Ascending aorta (tissue), 2 donors: ENCODE results near the gene PCNX2. TPM values are rescaled to one million over a fixed set of nuclear protein-coding genes. Genes with fewer than 3 reads are reported as not detected.

ENCODE experiments used
- DNase-seq, 2 donors: peaks; one replicate each; pipeline ENCODE4 v3.0.0-alpha.2; 2019; ENCODE audit warnings: low spot score in 2 of 2
- H3K27ac ChIP-seq, 2 donors: fragments of 200-600 bp; sonication (generic); one replicate each; pipeline ENCODE4 v1.5.1; 2016 to 2017; ENCODE audit warnings: mild to moderate bottlenecking in 1 of 2
- H3K27me3 ChIP-seq: fragments of 200-600 bp; sonication (generic); one replicate; pipeline ENCODE4 v1.5.1; 2017
- H3K36me3 ChIP-seq, 2 donors: fragments of 200-600 bp; sonication (generic); one replicate each; pipeline ENCODE4 v1.5.1; 2016
- H3K4me1 ChIP-seq, 2 donors: fragments of 200-600 bp; sonication (generic); one replicate each; pipeline ENCODE4 v1.5.1; 2016 to 2017; ENCODE audit warnings: mild to moderate bottlenecking in 1 of 2
- H3K4me3 ChIP-seq, 2 donors: fragments of 200-600 bp; sonication (generic); one replicate each; pipeline ENCODE4 v1.5.1; 2016 to 2017; ENCODE audit warnings: mild to moderate bottlenecking in 1 of 2
- H3K9me3 ChIP-seq, 2 donors: fragments of 200-600 bp; sonication (generic); one replicate each; pipeline ENCODE4 v1.5.1; 2016
- intact Hi-C: fragments of 100-400 bp; cut with DNase I; formaldehyde crosslinking; loops from one replicate; pipeline ENCODE4 v1.15.1; 2023
- total RNA-seq: library from RNA; depleted of rRNA; stranded (reverse); fragments of >200 nt; gene quantifications from one replicate; pipeline ENCODE4 v1.1.0, GENCODE V29; 2016
- TF ChIP-seq, protein P1 (sequence below), 3 experiments: fragments of 200-600 bp in 2 of 3; fragments of 450-650 bp in 1 of 3; sonication (generic) in 2 of 3; IDR thresholded peaks; one replicate each; pipeline ENCODE4 v1.5.1; 2016 to 2019; ENCODE audit warnings: antibody characterized with exemption in 3 of 3, mild to moderate bottlenecking in 1 of 3, moderate library complexity in 1 of 3

PCNX2 gene
- total RNA-seq, 1 donor from 2014 or later = 13.6 TPM

DNA sequence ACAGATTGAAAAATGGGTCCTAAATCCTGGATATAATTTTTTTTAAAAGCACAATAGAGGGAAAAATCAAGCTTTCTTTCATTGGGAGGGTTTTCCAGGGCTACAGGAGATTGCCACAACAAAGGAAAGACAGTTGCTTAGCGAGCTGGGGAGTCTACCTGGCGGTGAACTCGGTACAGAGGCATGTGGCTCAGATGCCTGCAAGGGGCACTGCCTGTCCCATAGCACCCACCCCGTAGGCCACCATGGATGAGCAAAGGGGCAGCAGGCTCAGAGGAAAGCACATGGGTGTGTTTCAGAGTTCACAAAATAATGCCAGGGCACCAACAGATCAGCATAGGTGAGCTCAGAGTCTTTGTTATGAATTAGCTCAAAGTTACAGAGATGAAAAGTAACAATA is 79.5 kb downstream of the PCNX2 start:
- Histone ChIP-seq H3K27ac (no peak overlapping the region), H3K27me3 (no peaks in the 10 kb centered on the region), H3K4me3 (no peak overlapping the region), H3K36me3 (peaks cover 4 to 10% of the 10 kb centered on the region in 2 donors), H3K4me1 (no peaks in the 10 kb centered on the region), H3K9me3 (no peaks in the 10 kb centered on the region)
- TF ChIP-seq, protein P1, sequence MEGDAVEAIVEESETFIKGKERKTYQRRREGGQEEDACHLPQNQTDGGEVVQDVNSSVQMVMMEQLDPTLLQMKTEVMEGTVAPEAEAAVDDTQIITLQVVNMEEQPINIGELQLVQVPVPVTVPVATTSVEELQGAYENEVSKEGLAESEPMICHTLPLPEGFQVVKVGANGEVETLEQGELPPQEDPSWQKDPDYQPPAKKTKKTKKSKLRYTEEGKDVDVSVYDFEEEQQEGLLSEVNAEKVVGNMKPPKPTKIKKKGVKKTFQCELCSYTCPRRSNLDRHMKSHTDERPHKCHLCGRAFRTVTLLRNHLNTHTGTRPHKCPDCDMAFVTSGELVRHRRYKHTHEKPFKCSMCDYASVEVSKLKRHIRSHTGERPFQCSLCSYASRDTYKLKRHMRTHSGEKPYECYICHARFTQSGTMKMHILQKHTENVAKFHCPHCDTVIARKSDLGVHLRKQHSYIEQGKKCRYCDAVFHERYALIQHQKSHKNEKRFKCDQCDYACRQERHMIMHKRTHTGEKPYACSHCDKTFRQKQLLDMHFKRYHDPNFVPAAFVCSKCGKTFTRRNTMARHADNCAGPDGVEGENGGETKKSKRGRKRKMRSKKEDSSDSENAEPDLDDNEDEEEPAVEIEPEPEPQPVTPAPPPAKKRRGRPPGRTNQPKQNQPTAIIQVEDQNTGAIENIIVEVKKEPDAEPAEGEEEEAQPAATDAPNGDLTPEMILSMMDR (IDR thresholded peaks at IDR 0.05) = no peak
- intact Hi-C loops = no loop called here
- no peak for DNase-seq

DNA sequence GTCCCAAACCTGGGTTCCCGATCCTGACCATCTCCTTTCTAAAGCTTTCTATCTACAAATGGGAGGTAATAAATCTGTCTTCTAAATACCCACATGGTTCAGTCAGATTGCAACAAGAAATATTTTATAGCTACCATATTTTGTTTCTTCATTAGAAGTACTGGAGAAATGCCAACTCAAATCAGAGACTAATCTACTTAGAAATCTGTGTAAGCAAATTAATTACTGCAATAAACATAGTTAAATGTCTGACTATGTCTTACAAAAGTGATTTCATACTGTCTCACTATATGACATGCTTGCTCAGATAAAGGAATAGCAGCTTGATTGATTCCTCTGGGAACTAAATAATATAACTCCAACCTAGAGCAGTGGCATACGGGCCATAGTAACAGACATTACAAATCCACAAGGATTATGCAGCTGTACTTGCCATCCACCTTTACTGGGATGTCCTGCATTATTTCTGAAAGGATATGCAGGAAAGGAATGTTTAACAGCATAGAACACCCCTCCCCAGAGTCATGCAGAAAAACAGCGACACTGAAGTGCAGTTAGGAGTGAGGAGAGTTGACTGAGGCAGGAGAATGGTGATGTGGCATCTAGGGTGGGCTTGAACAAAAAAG is 80.3 kb downstream of the PCNX2 start:
- Histone ChIP-seq H3K4me1 (no peaks in the 10 kb centered on the region), H3K27ac (no peak overlapping the region), H3K4me3 (no peak overlapping the region), H3K9me3 (no peaks in the 10 kb centered on the region), H3K36me3 (peaks cover 3 to 5% of the 10 kb centered on the region in 2 donors), H3K27me3 (no peaks in the 10 kb centered on the region)
- TF ChIP-seq, protein P1 (IDR thresholded peaks at IDR 0.05) = no peak
- intact Hi-C loops = no loop called here
- DNase-seq = no peak

DNA sequence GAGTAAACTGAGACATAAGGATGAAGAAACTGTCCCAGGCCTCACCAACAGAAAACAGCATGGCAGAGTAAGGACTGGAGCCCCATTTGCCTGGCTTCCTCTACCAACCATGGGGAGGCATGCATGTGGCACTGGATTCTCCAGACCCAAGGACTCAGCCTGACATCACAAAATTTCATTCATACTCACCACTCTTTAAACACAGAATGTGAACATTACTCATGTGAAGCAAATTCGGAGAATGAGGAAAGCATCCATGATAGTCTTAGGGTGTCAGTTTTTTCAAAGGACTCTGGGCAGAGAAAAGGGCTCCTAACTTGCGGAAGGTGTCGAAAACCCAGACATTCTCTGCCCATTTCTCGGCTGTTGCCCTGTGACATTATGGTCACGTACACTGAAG is 83.9 kb downstream of the PCNX2 start:
- no peak overlapping the region for H3K27ac ChIP-seq
- no peak overlapping the region for H3K4me3 ChIP-seq
- H3K36me3 ChIP-seq = peaks cover 0 to 6% of the 10 kb centered on the region in 2 donors
- DNase-seq = no peak
- intact Hi-C loops = no loop called here
- TF ChIP-seq, protein P1 (IDR thresholded peaks at IDR 0.05) = no peak
- no peaks in the 10 kb centered on the region for H3K4me1 ChIP-seq
- no peaks in the 10 kb centered on the region for H3K27me3 ChIP-seq
- H3K9me3 ChIP-seq = no peaks in the 10 kb centered on the region

DNA sequence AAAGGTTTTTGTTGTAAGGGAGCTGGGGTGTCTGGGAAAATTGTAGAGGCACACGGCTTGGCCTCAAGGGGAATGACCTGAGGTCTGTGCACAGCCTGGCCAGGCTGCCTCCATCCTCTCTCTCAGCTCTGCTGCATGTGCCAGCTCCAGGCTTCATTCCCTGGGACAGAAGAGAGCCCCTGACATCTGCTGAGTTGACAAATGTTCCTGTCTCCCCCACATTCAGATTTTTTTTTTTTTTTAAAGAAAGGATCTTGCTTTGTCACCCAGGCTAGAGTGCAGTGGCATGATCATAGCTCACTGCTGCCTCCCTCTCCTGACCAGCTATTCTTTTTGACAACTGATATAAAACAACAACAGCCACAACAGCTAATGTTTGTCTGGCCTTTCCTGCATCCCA is 84.4 kb downstream of the PCNX2 start:
- Histone ChIP-seq H3K36me3 (peaks cover 0 to 6% of the 10 kb centered on the region in 2 donors), H3K9me3 (no peaks in the 10 kb centered on the region), H3K27ac (no peak overlapping the region), H3K4me3 (no peak overlapping the region), H3K4me1 (no peaks in the 10 kb centered on the region), H3K27me3 (no peaks in the 10 kb centered on the region)
- TF ChIP-seq, protein P1 (IDR thresholded peaks at IDR 0.05) = no peak
- intact Hi-C loops = no loop called here
- DNase-seq = no peak

DNA sequence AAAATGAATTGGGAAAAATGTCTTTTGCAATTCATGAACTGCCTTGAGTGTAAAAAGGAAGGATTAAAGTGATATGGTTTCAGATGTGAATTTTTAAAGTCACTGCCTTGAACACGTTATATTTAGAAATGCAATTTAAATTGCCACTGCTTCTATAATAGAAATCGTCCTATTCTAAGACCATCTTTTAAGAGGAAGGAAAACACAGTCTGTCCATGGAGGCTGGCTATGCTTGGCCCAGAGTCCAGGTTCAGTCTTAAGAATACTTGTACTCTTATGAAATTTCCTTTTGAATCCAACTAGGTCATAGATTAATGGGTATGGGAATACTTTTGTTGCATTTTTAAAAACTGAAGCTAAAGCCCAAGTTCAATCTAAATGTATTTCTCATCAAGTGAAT is 86.0 kb downstream of the PCNX2 start:
- H3K27ac ChIP-seq = no peak overlapping the region
- DNase-seq = no peak
- TF ChIP-seq, protein P1 (IDR thresholded peaks at IDR 0.05) = no peak
- peaks cover 0 to 6% of the 10 kb centered on the region in 2 donors for H3K36me3 ChIP-seq
- no peaks in the 10 kb centered on the region for H3K4me1 ChIP-seq
- intact Hi-C loops = no loop called here
- H3K27me3 ChIP-seq = no peaks in the 10 kb centered on the region
- no peak overlapping the region for H3K4me3 ChIP-seq
- no peaks in the 10 kb centered on the region for H3K9me3 ChIP-seq

DNA sequence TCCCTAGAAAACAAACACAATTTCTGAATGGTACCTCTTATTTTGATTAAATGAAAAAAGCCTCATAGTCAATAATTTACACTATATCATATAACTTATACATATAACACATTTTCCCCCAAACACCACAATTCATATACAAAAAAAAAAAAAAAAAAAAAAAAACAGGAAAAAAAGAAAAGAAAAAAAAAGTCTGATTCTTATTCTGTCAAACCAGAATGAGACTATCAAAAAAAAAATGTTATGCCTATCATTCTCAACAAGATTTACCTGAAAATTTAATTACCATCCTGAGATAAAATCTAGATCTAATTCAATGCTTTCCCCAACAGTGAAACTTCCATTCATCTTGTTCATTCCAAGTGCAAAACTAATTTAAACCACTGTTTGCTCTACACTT is 86.8 kb downstream of the PCNX2 start:
- H3K4me1 ChIP-seq = no peaks in the 10 kb centered on the region
- no peak overlapping the region for H3K27ac ChIP-seq
- H3K36me3 ChIP-seq = peaks cover 0 to 6% of the 10 kb centered on the region in 2 donors
- DNase-seq = no peak
- H3K27me3 ChIP-seq = no peaks in the 10 kb centered on the region
- intact Hi-C loops = no loop called here
- H3K4me3 ChIP-seq = no peak overlapping the region
- TF ChIP-seq, protein P1 (IDR thresholded peaks at IDR 0.05) = no peak
- H3K9me3 ChIP-seq = no peaks in the 10 kb centered on the region
